ENCODE data around the gene AIG1. TPM values are rescaled to one million over a fixed set of nuclear protein-coding genes. Genes with fewer than 3 reads are reported as not detected.
A peak's percentile ranks its signal among the peaks of the same experiment; 100 is the strongest.
"Not testable (repeated sequence)": the region's sequence is repeated elsewhere in the genome, so short reads cannot be mapped to it uniquely, and the experiment has no call there.

Gene AIG1
- total RNA-seq, 2 experiments from 2014 or later, result 15.7 to 16.1 TPM

DNA sequence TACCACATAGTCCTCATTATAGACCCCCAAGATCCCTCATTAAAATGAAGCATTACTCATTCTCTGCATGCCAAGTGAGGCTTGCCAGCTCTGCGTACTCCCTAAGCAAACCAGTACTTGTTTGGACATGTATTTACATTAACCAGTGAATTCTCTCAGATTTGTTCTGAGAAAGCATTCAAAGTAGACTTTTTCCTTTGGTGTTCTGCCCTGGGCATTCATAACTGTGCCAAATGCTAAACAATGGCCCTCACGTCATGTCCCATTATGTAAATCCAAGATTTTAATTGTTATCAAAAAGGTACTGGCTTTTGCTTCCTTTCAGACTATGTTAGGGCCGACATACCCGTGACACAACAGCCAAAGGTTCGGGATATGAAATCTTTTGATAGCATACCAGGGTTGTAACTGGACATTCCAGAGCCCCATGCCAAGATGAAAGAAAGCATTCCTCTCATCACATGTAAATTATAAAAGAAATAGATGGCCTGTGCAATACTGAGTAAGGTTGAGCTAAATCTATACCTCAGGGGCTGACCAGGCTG, 225.6 kb downstream of the AIG1 start:
- Mint-ChIP-seq H3K4me3 (no peak overlapping the region), H3K4me1 (ENCODE audit: low read depth) (no peaks in the 10 kb centered on the region), H3K27ac (no peak overlapping the region), H3K27me3 (no peaks in the 10 kb centered on the region), H3K9me3 (no peaks in the 10 kb centered on the region), H3K36me3 (no peaks in the 10 kb centered on the region)
- no peak for DNase-seq
- ChIA-PET CTCF (no interaction called here), POLR2A (no interaction called here)
- intact Hi-C loops (cut with micrococcal nuclease), result no loop called here

DNA sequence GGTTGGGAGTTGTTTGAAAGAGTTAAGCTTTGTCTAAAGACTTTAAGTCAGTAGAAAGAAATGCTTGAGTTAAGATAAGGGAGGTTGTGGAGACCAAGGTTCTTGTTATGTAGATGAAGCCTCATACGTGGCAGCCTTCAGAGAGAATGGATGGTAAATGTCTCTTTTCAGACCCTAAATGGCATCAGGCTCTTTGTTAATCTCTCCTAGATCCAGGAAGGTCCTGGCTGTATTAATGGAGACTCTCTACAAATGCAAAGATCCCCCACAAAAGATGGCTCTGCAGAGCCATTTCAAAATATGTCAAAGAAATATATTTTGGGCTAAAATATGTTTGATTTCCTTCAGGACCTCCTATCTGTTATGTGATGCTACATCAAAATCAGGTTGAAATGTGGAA, 228.2 kb downstream of the AIG1 start:
- POLR2A ChIA-PET, result no interaction called here
- H3K27me3 Mint-ChIP-seq, result no peaks in the 10 kb centered on the region
- H3K9me3 Mint-ChIP-seq, result no peaks in the 10 kb centered on the region
- no peak overlapping the region for H3K27ac Mint-ChIP-seq
- CTCF ChIA-PET, result no interaction called here
- intact Hi-C loops (cut with micrococcal nuclease), result no loop called here
- H3K4me3 Mint-ChIP-seq, result no peak overlapping the region
- DNase-seq, result no peak
- no peaks in the 10 kb centered on the region for H3K4me1 Mint-ChIP-seq (ENCODE audit: low read depth)
- no peaks in the 10 kb centered on the region for H3K36me3 Mint-ChIP-seq

- CTCF ChIA-PET, result no interaction called here
- Mint-ChIP-seq H3K4me1 (ENCODE audit: low read depth) (no peaks in the 10 kb centered on the region), H3K27me3 (no peaks in the 10 kb centered on the region), H3K9me3 (no peaks in the 10 kb centered on the region), H3K4me3 (no peak overlapping the region), H3K27ac (no peak overlapping the region), H3K36me3 (no peaks in the 10 kb centered on the region)
- intact Hi-C loops (cut with micrococcal nuclease), result no loop called here
- no peak for DNase-seq
- POLR2A ChIA-PET, result no interaction called here
Measured at GRCh38 chr6:143290206-143290605, 229.5 kb downstream of the AIG1 start.

DNA sequence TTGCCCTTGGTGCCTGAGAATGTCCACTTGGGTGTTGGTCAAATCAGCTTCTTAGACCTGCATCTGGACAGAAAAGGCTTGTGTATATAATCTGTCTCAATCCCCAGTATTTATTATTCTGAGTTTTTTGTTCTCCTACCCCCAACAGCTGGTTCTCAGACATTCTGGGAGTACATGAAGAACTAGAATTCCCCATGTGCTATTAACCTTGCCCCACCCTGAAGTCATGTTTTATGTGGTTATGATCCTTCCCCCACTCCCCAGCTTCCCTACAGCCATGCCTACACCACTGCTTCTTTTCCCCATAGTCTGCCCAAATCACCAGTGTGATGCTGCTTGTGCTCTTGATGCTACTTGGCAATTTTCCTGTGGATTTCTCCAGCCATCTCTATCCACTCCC, 232.8 kb downstream of the AIG1 start:
- Mint-ChIP-seq H3K36me3 (no peaks in the 10 kb centered on the region), H3K27me3 (no peaks in the 10 kb centered on the region), H3K4me3 (no peak overlapping the region), H3K9me3 (no peaks in the 10 kb centered on the region), H3K4me1 (ENCODE audit: low read depth) (peaks cover 3% of the 10 kb centered on the region), H3K27ac (no peak overlapping the region)
- DNase-seq, result no peak
- ChIA-PET CTCF (no interaction called here), POLR2A (no interaction called here)
- intact Hi-C loops (cut with micrococcal nuclease), result no loop called here

DNA sequence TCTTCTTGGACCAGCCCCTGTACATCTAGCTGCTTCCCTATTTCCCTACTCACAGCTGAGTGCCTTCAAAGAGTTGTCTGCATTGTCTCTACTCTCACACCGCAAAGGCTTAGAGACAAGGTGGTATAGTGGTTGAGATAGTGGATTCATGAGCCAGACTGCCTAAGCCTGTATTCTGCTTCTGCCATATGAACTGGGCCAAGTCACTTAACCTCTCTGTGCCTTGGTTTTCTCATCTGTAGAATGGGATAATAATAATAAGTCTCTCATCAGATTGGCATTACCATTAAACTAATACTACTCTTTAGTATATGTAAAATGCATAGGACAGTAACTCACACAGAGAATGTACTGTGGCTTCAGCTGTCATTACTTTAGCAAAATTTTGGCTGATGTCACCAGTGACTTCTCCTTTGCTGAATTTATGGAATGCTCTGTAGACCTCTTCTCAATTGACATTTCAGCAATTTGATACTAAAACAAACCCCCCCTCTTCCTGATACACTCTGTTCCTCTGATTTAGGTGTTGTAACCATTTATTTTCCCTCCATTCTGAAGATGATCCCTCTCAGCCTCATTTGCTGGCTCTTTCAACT, 233.7 kb downstream of the AIG1 start:
- no peak overlapping the region for H3K27ac Mint-ChIP-seq
- peaks cover 8% of the 10 kb centered on the region for H3K4me1 Mint-ChIP-seq (ENCODE audit: low read depth)
- intact Hi-C loops (cut with micrococcal nuclease), result no loop called here
- ChIA-PET CTCF (no interaction called here), POLR2A (no interaction called here)
- H3K9me3 Mint-ChIP-seq, result no peaks in the 10 kb centered on the region
- H3K4me3 Mint-ChIP-seq, result no peak overlapping the region
- H3K36me3 Mint-ChIP-seq, result no peaks in the 10 kb centered on the region
- DNase-seq, result no peak
- H3K27me3 Mint-ChIP-seq, result no peaks in the 10 kb centered on the region

DNA sequence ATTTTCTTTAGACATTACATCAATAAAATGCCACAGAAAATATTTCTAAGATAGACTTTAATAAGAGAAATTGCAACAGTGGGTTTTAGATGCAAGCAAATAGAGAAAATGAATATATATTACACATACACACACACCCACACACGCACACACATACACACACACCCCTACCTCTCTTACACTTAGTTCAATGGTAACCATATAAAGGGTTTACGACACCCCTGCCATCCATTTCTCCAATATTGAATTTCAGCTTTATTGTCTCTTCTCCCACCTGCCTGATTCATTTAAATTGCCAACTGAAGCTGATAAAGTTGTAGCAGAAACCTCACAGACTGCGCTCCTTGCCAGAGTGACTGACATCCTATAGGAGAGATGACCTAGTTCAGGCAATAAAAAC, 235.2 kb downstream of the AIG1 start:
- H3K36me3 Mint-ChIP-seq, result no peaks in the 10 kb centered on the region
- no peak overlapping the region for H3K4me3 Mint-ChIP-seq
- H3K27ac Mint-ChIP-seq, result no peak overlapping the region
- intact Hi-C loops (cut with micrococcal nuclease), result no loop called here
- H3K9me3 Mint-ChIP-seq, result no peaks in the 10 kb centered on the region
- ChIA-PET POLR2A (no interaction called here), CTCF (no interaction called here)
- no peaks in the 10 kb centered on the region for H3K27me3 Mint-ChIP-seq
- peaks cover 11% of the 10 kb centered on the region for H3K4me1 Mint-ChIP-seq (ENCODE audit: low read depth)
- DNase-seq, result no peak

- no peak for DNase-seq
- Mint-ChIP-seq H3K4me1 (ENCODE audit: low read depth) (peaks cover 11% of the 10 kb centered on the region), H3K27me3 (no peaks in the 10 kb centered on the region), H3K36me3 (peaks cover 3% of the 10 kb centered on the region), H3K4me3 (no peak overlapping the region), H3K27ac (no peak overlapping the region), H3K9me3 (no peaks in the 10 kb centered on the region)
- ChIA-PET POLR2A (no interaction called here), CTCF (no interaction called here)
- intact Hi-C loops (cut with micrococcal nuclease), result no loop called here
Measured at GRCh38 chr6:143298071-143298470, 237.4 kb downstream of the AIG1 start.

DNA sequence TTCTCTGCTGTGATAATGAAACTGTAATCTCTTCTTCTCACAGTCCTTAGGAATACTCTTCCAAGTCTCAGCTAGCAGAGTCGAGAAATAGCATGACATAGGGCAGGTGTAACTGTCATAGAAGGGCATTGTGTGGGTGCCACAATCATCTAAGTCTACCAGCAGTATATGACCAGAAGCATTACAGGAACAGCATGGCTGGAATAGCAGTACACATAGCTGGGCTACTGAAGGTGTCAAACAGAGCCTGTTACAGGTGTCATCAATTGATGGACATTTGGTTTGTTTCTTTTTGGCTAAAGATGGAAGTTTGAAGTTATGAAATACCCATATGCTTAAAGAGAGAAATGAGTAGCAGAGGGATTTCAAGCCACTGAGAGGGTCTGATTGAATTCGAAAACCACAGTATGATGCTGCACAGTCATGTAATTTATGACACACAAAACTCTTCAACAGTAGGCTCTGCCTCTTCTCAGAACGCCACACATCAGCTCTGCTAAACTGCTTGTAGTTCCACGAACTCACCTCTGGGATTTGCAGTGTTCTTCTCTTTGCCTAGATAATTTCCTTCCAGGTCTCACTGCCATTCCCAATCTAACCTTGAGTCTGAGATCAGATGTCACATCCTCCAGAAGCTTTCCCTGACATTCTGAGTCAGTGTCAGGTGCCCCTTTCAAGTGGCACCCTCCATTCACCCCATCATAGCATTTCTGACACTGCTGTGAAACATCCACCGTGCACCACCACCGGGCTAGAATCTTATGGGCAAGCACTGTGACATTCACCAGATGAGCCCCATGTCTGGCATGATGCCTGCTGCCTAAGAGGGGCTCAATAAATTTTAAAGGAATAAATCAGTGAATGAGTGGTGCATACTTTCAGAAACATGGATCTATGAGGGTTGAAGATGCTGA, 238.8 kb downstream of the AIG1 start:
- CTCF ChIA-PET, result interaction anchor here (0.7 to 1.0 kb wide), 3 partner anchors 16 to 48 kb away, joined by 3 to 4 read pairs (median 3); no protein-coding TSS in a partner anchor
- intact Hi-C loops (cut with micrococcal nuclease), result no loop called here
- no peak overlapping the region for H3K4me3 Mint-ChIP-seq
- peaks cover 11% of the 10 kb centered on the region for H3K4me1 Mint-ChIP-seq (ENCODE audit: low read depth)
- no peak overlapping the region for H3K27ac Mint-ChIP-seq
- H3K27me3 Mint-ChIP-seq, result no peaks in the 10 kb centered on the region
- POLR2A ChIA-PET, result no interaction called here
- no peaks in the 10 kb centered on the region for H3K9me3 Mint-ChIP-seq
- DNase-seq, result peak; percentile 23
- peaks cover 3% of the 10 kb centered on the region for H3K36me3 Mint-ChIP-seq

DNA sequence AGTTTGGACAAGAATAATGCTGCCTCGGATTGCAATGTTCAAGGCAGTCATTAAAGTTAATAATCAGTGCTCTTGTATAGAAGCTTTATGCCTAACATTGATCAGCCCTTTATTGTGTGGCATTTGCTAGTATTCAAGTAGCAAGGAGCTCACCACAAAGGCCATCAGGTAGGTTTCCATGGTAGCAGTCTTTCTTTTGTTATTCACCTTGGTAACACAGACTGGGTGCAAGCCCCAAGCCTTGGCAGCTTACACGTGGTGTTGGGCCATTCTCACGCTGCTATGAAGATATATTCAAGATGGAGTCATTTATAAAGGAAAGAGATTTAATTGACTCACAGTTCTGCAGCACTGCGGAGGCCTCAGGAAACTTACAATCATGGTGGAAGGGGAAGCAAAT, 240.5 kb downstream of the AIG1 start:
- Mint-ChIP-seq H3K27ac (no peak overlapping the region), H3K9me3 (no peaks in the 10 kb centered on the region), H3K4me1 (ENCODE audit: low read depth) (peaks cover 11% of the 10 kb centered on the region), H3K36me3 (peaks cover 3% of the 10 kb centered on the region), H3K27me3 (no peaks in the 10 kb centered on the region), H3K4me3 (no peak overlapping the region)
- intact Hi-C loops (cut with micrococcal nuclease), result no loop called here
- POLR2A ChIA-PET, result no interaction called here
- no peak for DNase-seq
- CTCF ChIA-PET, result interaction anchor here (1.0 to 1.4 kb wide), 2 partner anchors 37 to 52 kb away, joined by 3 to 6 read pairs; no protein-coding TSS in a partner anchor

DNA sequence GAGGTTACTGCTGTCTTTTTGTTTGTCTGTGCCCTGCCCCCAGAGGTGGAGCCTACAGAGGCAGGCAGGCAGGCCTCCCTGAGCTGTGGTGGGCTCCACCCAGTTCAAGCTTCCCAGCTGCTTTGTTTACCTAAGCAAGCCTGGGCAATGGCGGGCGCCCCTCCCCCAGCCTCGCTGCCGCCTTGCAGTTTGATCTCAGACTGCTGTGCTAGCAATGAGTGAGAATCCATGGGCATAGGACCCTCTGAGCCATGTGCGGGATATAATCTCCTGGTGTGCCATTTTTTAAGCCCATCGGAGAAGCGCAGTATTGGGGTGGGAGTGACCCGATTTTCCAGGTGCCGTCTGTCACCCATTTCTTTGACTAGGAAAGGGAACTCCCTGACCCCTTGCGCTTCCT, 247.1 kb downstream of the AIG1 start:
- CTCF ChIA-PET; H3K4me1 Mint-ChIP-seq (ENCODE audit: low read depth); intact Hi-C loops (cut with micrococcal nuclease); H3K9me3 Mint-ChIP-seq; H3K27me3 Mint-ChIP-seq; DNase-seq; H3K4me3 Mint-ChIP-seq; H3K27ac Mint-ChIP-seq; POLR2A ChIA-PET; H3K36me3 Mint-ChIP-seq: not testable (repeated sequence)

DNA sequence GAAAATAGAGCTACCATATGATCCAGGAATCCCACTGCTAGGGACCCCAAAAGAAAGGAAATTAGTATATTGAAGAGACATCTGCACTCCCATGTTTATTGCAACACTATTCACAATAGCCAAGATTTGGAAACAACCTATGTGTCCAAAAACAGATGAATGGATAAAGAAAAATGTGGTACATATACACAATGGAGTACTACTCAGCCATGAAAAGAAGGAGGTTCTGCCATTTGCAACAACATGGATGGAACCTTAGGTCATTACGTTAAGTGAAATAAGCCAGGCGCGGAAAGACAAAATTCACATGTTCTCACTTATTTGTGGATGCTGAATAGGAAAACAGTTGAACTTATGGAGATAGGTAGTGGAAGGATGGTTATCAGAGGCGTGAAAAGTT, 252.5 kb downstream of the AIG1 start:
- POLR2A ChIA-PET, result no interaction called here
- no peak for DNase-seq
- Mint-ChIP-seq H3K27me3 (peaks cover 3% of the 10 kb centered on the region), H3K27ac (no peak overlapping the region), H3K4me1 (ENCODE audit: low read depth) (no peaks in the 10 kb centered on the region), H3K9me3 (peaks cover 13% of the 10 kb centered on the region), H3K36me3 (peaks cover 3% of the 10 kb centered on the region), H3K4me3 (no peak overlapping the region)
- CTCF ChIA-PET, result no interaction called here
- intact Hi-C loops (cut with micrococcal nuclease), result no loop called here

GRCh38 chr6:143321491-143322086, 260.9 kb downstream of the AIG1 start:
- intact Hi-C loops (cut with micrococcal nuclease), result no loop called here
- H3K4me1 Mint-ChIP-seq (ENCODE audit: low read depth), result no peaks in the 10 kb centered on the region
- H3K36me3 Mint-ChIP-seq, result no peaks in the 10 kb centered on the region
- H3K27ac Mint-ChIP-seq, result no peak overlapping the region
- CTCF ChIA-PET, result no interaction called here
- H3K9me3 Mint-ChIP-seq, result peaks cover 11% of the 10 kb centered on the region
- no peak overlapping the region for H3K4me3 Mint-ChIP-seq
- no peak for DNase-seq
- H3K27me3 Mint-ChIP-seq, result peaks cover 1% of the 10 kb centered on the region
- POLR2A ChIA-PET, result no interaction called here

Measured in activated CD4-positive, alpha-beta memory T cell treated with anti-CD3 and anti-CD28 coated beads for 36 hours (primary cell).